ENCODE measurements around the gene IRF2BPL. TPM values are rescaled to one million over a fixed set of nuclear protein-coding genes. Genes with fewer than 3 reads are reported as not detected.

The IRF2BPL gene
- polyA plus RNA-seq, 1 donor (not counting 4 experiments of a cell fraction or from before 2014, with no cell fraction given): 5.6 TPM

- TF ChIP-seq EZH2 (IDR thresholded peaks at IDR 0.05; ENCODE audit: low read length): no peak
- TF ChIP-seq, protein P1, sequence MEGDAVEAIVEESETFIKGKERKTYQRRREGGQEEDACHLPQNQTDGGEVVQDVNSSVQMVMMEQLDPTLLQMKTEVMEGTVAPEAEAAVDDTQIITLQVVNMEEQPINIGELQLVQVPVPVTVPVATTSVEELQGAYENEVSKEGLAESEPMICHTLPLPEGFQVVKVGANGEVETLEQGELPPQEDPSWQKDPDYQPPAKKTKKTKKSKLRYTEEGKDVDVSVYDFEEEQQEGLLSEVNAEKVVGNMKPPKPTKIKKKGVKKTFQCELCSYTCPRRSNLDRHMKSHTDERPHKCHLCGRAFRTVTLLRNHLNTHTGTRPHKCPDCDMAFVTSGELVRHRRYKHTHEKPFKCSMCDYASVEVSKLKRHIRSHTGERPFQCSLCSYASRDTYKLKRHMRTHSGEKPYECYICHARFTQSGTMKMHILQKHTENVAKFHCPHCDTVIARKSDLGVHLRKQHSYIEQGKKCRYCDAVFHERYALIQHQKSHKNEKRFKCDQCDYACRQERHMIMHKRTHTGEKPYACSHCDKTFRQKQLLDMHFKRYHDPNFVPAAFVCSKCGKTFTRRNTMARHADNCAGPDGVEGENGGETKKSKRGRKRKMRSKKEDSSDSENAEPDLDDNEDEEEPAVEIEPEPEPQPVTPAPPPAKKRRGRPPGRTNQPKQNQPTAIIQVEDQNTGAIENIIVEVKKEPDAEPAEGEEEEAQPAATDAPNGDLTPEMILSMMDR (optimal IDR thresholded peaks at IDR 0.05 in 1 of 3, IDR thresholded peaks at IDR 0.05 in 1 of 3, conservative IDR thresholded peaks at IDR 0.05 in 1 of 3; ENCODE audit: extremely low read depth in 1 of 3, insufficient read depth in 2 of 3, low read length in 3 of 3): no peak
- Histone ChIP-seq H3K27ac (ENCODE audit: control insufficient read depth, insufficient read depth, low read length) (no peak overlapping the region), H3K27me3 (ENCODE audit: control insufficient read depth, extremely low read depth, insufficient read depth, low read length) (no peaks in the 10 kb centered on the region), H3K9ac (ENCODE audit: control insufficient read depth, extremely low read depth, insufficient read depth, low read length) (no peak overlapping the region), H3K4me3 (ENCODE audit: control insufficient read depth in 2 of 3, extremely low read depth in 1 of 3, insufficient read depth in 2 of 3, low read depth in 1 of 3, low read length in 3 of 3) (no peak overlapping the region), H3K36me3 (ENCODE audit: control insufficient read depth in 2 of 2, extremely low read depth in 1 of 2, insufficient read depth in 2 of 2, low read length in 2 of 2) (no peaks in the 10 kb centered on the region), H3K79me2 (ENCODE audit: control insufficient read depth, insufficient read depth, low read length) (no peaks in the 10 kb centered on the region), H3K4me2 (ENCODE audit: control insufficient read depth, extremely low read depth, insufficient read depth, low read depth, low read length) (no peak overlapping the region), H3K9me1 (ENCODE audit: control insufficient read depth, extremely low read depth, insufficient read depth, low read length) (no peaks in the 10 kb centered on the region), H3K9me3 (ENCODE audit: control insufficient read depth, low read depth, low read length) (peaks cover 3% of the 10 kb centered on the region), H2AFZ (ENCODE audit: control insufficient read depth, low read length) (no peak overlapping the region), H4K20me1 (ENCODE audit: control insufficient read depth, extremely low read depth, insufficient read depth, low read length) (no peaks in the 10 kb centered on the region), H3K4me1 (ENCODE audit: control insufficient read depth, extremely low read depth, insufficient read depth, low read length) (peaks cover under 1% of the 10 kb centered on the region)
- FAIRE-seq (no peak), DNase-seq (ENCODE audit: low read depth, low spot score) (no peak)
- dilution Hi-C loops (cut with MboI; ENCODE audit: extremely low pct_ligation_motif_present, low sequenced_read_pairs): no loop called here
These were observed 29.6 kb upstream of the IRF2BPL start for GRCh38 chr14:77058117-77058516.

- TF ChIP-seq, protein P1 (optimal IDR thresholded peaks at IDR 0.05 in 1 of 3, IDR thresholded peaks at IDR 0.05 in 1 of 3, conservative IDR thresholded peaks at IDR 0.05 in 1 of 3; ENCODE audit: extremely low read depth in 1 of 3, insufficient read depth in 2 of 3, low read length in 3 of 3): no peak
- no peak for TF ChIP-seq EZH2 (IDR thresholded peaks at IDR 0.05; ENCODE audit: low read length)
- H3K4me2 ChIP-seq (ENCODE audit: control insufficient read depth, extremely low read depth, insufficient read depth, low read depth, low read length): no peak overlapping the region
- H3K27me3 ChIP-seq (ENCODE audit: control insufficient read depth, extremely low read depth, insufficient read depth, low read length): no peaks in the 10 kb centered on the region
- H3K79me2 ChIP-seq (ENCODE audit: control insufficient read depth, insufficient read depth, low read length): no peaks in the 10 kb centered on the region
- peaks cover 11% of the 10 kb centered on the region for H3K4me1 ChIP-seq (ENCODE audit: control insufficient read depth, extremely low read depth, insufficient read depth, low read length)
- no peaks in the 10 kb centered on the region for H4K20me1 ChIP-seq (ENCODE audit: control insufficient read depth, extremely low read depth, insufficient read depth, low read length)
- FAIRE-seq: no peak
- no peak for DNase-seq (ENCODE audit: low read depth, low spot score)
- H3K9ac ChIP-seq (ENCODE audit: control insufficient read depth, extremely low read depth, insufficient read depth, low read length): no peak overlapping the region
- peaks cover 3% of the 10 kb centered on the region for H3K9me3 ChIP-seq (ENCODE audit: control insufficient read depth, low read depth, low read length)
- no peaks in the 10 kb centered on the region for H3K9me1 ChIP-seq (ENCODE audit: control insufficient read depth, extremely low read depth, insufficient read depth, low read length)
- H2AFZ ChIP-seq (ENCODE audit: control insufficient read depth, low read length): no peak overlapping the region
- dilution Hi-C loops (cut with MboI; ENCODE audit: extremely low pct_ligation_motif_present, low sequenced_read_pairs): no loop called here
- no peak overlapping the region for H3K4me3 ChIP-seq (ENCODE audit: control insufficient read depth in 2 of 3, extremely low read depth in 1 of 3, insufficient read depth in 2 of 3, low read depth in 1 of 3, low read length in 3 of 3)
- no peak overlapping the region for H3K27ac ChIP-seq (ENCODE audit: control insufficient read depth, insufficient read depth, low read length)
- no peaks in the 10 kb centered on the region for H3K36me3 ChIP-seq (ENCODE audit: control insufficient read depth in 2 of 2, extremely low read depth in 1 of 2, insufficient read depth in 2 of 2, low read length in 2 of 2)
These were observed 27.5 kb upstream of the IRF2BPL start for GRCh38 chr14:77055981-77056380.
